ENCODE measurements around the gene IER2. TPM values are rescaled to one million over a fixed set of nuclear protein-coding genes. Genes with fewer than 3 reads are reported as not detected.
A peak's percentile ranks its signal among the peaks of the same experiment; 100 is the strongest.

The IER2 gene
- total RNA-seq = 152 TPM

GRCh38 chr19:13150187-13150930, at the start of gene IER2, which contains the start of gene STX10:
IER2 (plus strand) TSS chr19:13150411; CDS start chr19:13153187, 2,776 bp downstream.
STX10 (minus strand) TSS chr19:13150375; CDS start chr19:13150173, 202 bp downstream.
- intact Hi-C loops (cut with DNase I) = loop anchor here (5.0 to 10.0 kb wide), 2 partner anchors 48 to 694 kb away; partner anchors contain the start of gene LYL1
- TF ChIP-seq POLR2AphosphoS5 (IDR thresholded peaks at IDR 0.05; ENCODE audit: insufficient read depth in 1 of 2, low read depth in 1 of 2) = peak; percentile 95 to 99
- peak; percentile 53 to 59 (median 54) for TF ChIP-seq CTCF (IDR thresholded peaks at IDR 0.05)
- TF ChIP-seq POLR2A (IDR thresholded peaks at IDR 0.05) = peak in 1 of 2 donors; percentile 91
- H3K4me1 ChIP-seq = peaks cover 23% of the 10 kb centered on the region
- DNase-seq (ENCODE audit: extremely low spot score in 2 of 2) = peak in 1 of 2 donors; percentile 98
- H3K27me3 ChIP-seq = no peaks in the 10 kb centered on the region
- peak within 1 kb of the TSS; percentile 98 for H3K27ac ChIP-seq
- no peaks in the 10 kb centered on the region for H3K36me3 ChIP-seq
- no peaks in the 10 kb centered on the region for H3K9me3 ChIP-seq
- peak within 1 kb of the TSS; percentile 82 to 91 for H3K4me3 ChIP-seq

- Histone ChIP-seq H3K9me3 (no peaks in the 10 kb centered on the region), H3K27ac (peak overlapping the region; percentile 25), H3K4me3 (peak overlapping the region; percentile 42 to 46), H3K4me1 (peaks cover 71% of the 10 kb centered on the region), H3K27me3 (no peaks in the 10 kb centered on the region), H3K36me3 (no peaks in the 10 kb centered on the region)
- TF ChIP-seq POLR2A (IDR thresholded peaks at IDR 0.05) = no peak
- TF ChIP-seq CTCF (IDR thresholded peaks at IDR 0.05) = no peak
- TF ChIP-seq POLR2AphosphoS5 (IDR thresholded peaks at IDR 0.05; ENCODE audit: insufficient read depth in 1 of 2, low read depth in 1 of 2) = no peak
- DNase-seq (ENCODE audit: extremely low spot score in 2 of 2) = no peak
- intact Hi-C loops (cut with DNase I) = loop anchor here (5.0 kb wide), 1 partner anchor 51 kb away; the partner anchor contains the start of genes IER2 and STX10
These were observed 49.2 kb upstream of the IER2 start for GRCh38 chr19:13100841-13101589.

- no peaks in the 10 kb centered on the region for H3K36me3 ChIP-seq
- no peak for DNase-seq (ENCODE audit: extremely low spot score in 2 of 2)
- TF ChIP-seq POLR2AphosphoS5 (IDR thresholded peaks at IDR 0.05; ENCODE audit: insufficient read depth in 1 of 2, low read depth in 1 of 2) = no peak
These were observed 48.4 kb upstream of the IER2 start for GRCh38 chr19:13101590-13102415.

GRCh38 chr19:13102416-13102665, 47.9 kb upstream of the IER2 start:
- intact Hi-C loops (cut with DNase I) = loop anchor here (5.0 kb wide), 1 partner anchor 50 kb away; the partner anchor contains the start of genes IER2 and STX10
- peaks cover 63% of the 10 kb centered on the region for H3K4me1 ChIP-seq
- peak overlapping the region; percentile 42 to 46 for H3K4me3 ChIP-seq
- TF ChIP-seq POLR2A (IDR thresholded peaks at IDR 0.05) (no peak), POLR2AphosphoS5 (IDR thresholded peaks at IDR 0.05; ENCODE audit: insufficient read depth in 1 of 2, low read depth in 1 of 2) (no peak)
- no peaks in the 10 kb centered on the region for H3K36me3 ChIP-seq
- H3K9me3 ChIP-seq = no peaks in the 10 kb centered on the region
- no peaks in the 10 kb centered on the region for H3K27me3 ChIP-seq
- peak overlapping the region; percentile 77 for H3K27ac ChIP-seq
- no peak for DNase-seq (ENCODE audit: extremely low spot score in 2 of 2)

More at GRCh38 chr19:13101590-13102415, 48.4 kb upstream of the IER2 start:
- intact Hi-C loops (cut with DNase I) = loop anchor here (5.0 kb wide), 1 partner anchor 50 kb away; the partner anchor contains the start of genes IER2 and STX10
- Histone ChIP-seq H3K4me1 (peaks cover 64% of the 10 kb centered on the region), H3K27me3 (no peaks in the 10 kb centered on the region), H3K9me3 (no peaks in the 10 kb centered on the region), H3K4me3 (peak overlapping the region; percentile 42 to 46), H3K27ac (peak overlapping the region; percentile 77)

- peak within 1 kb of the TSS; percentile 42 to 46 for H3K4me3 ChIP-seq
- intact Hi-C loops (cut with DNase I) = loop anchor here (5.0 kb wide), 1 partner anchor 49 kb away; the partner anchor contains the start of genes IER2 and STX10
- no peaks in the 10 kb centered on the region for H3K27me3 ChIP-seq
- TF ChIP-seq POLR2AphosphoS5 (IDR thresholded peaks at IDR 0.05; ENCODE audit: insufficient read depth in 1 of 2, low read depth in 1 of 2) = peak in 1 of 2 donors; percentile 87
- TF ChIP-seq POLR2A (IDR thresholded peaks at IDR 0.05) = no peak
- H3K4me1 ChIP-seq = peaks cover 57% of the 10 kb centered on the region
- peak in 1 of 2 donors; percentile 85 for DNase-seq (ENCODE audit: extremely low spot score in 2 of 2)
- H3K36me3 ChIP-seq = no peaks in the 10 kb centered on the region
- no peaks in the 10 kb centered on the region for H3K9me3 ChIP-seq
- peak within 1 kb of the TSS; percentile 77 for H3K27ac ChIP-seq
These were observed 47.3 kb upstream of the IER2 start, which contains the start of gene LYL1 for GRCh38 chr19:13102666-13103580. LYL1 (minus strand) TSS chr19:13102858; CDS start chr19:13101171, 1,687 bp downstream.

Measured in vagina (tissue), 2 donors.